ENCODE measurements around the gene EPB42. TPM values are rescaled to one million over a fixed set of nuclear protein-coding genes. Genes with fewer than 3 reads are reported as not detected.

Gene EPB42
- total RNA-seq, 1 experiment from 2014 or later: not detected

DNA sequence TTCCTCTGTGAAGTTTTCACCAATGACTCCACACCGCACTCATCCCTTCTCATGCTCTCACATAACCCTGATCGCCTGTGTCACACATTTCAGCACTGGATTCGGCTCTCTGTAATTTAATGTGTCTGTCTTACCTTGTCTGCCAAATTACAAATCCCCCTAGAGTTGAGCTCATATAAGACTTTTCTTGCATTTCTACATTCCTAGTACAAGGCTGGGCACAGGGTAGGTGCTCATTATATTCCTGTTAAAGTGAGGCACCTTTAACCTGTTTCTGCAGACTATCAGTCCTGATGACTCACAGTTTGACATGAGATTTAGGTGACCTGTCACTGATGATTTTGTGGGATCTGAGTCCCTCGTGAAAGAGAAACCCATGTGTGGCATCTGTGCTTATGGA lies 23.3 kb upstream of the EPB42 start:
- no peak overlapping the region for H4K5ac ChIP-seq (ENCODE audit: insufficient read length, low read depth, low read length)
- H3K9me3 ChIP-seq (ENCODE audit: control insufficient read depth, low read depth, low read length): no peaks in the 10 kb centered on the region
- H2AFZ ChIP-seq (ENCODE audit: low read length): no peak overlapping the region
- no peaks in the 10 kb centered on the region for H4K20me1 ChIP-seq (ENCODE audit: control insufficient read depth, insufficient read depth, insufficient read length)
- H3K23me2 ChIP-seq (ENCODE audit: insufficient read length, low read depth, low read length, poor library complexity, severe bottlenecking): no peaks in the 10 kb centered on the region
- TF ChIP-seq, protein P1, sequence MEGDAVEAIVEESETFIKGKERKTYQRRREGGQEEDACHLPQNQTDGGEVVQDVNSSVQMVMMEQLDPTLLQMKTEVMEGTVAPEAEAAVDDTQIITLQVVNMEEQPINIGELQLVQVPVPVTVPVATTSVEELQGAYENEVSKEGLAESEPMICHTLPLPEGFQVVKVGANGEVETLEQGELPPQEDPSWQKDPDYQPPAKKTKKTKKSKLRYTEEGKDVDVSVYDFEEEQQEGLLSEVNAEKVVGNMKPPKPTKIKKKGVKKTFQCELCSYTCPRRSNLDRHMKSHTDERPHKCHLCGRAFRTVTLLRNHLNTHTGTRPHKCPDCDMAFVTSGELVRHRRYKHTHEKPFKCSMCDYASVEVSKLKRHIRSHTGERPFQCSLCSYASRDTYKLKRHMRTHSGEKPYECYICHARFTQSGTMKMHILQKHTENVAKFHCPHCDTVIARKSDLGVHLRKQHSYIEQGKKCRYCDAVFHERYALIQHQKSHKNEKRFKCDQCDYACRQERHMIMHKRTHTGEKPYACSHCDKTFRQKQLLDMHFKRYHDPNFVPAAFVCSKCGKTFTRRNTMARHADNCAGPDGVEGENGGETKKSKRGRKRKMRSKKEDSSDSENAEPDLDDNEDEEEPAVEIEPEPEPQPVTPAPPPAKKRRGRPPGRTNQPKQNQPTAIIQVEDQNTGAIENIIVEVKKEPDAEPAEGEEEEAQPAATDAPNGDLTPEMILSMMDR (conservative IDR thresholded peaks at IDR 0.05): no peak
- no peak overlapping the region for H3K56ac ChIP-seq (ENCODE audit: insufficient read length, low read depth, low read length)
- no peak overlapping the region for H3K9ac ChIP-seq (ENCODE audit: extremely low read depth, insufficient read length, low read length)
- H2BK12ac ChIP-seq (ENCODE audit: insufficient read length, low read depth, low read length): no peak overlapping the region
- no peak overlapping the region for H2BK20ac ChIP-seq (ENCODE audit: low read depth, low read length, poor library complexity, severe bottlenecking)
- H2AK5ac ChIP-seq (ENCODE audit: insufficient read length, low read length): no peak overlapping the region
- Mint-ChIP-seq H3K4me1 (no peaks in the 10 kb centered on the region), H3K27me3 (ENCODE audit: low read depth) (peaks cover 6% of the 10 kb centered on the region), H3K9me3 (no peaks in the 10 kb centered on the region), H3K36me3 (ENCODE audit: insufficient read depth in 1 of 3, low read depth in 3 of 3) (no peaks in the 10 kb centered on the region), H3K4me3 (no peak overlapping the region), H3K27ac (no peak overlapping the region)
- H3K23ac ChIP-seq (ENCODE audit: insufficient read length, low read depth, low read length): no peak overlapping the region
- WGBS (ENCODE audit: extremely low coverage, insufficient read length, low lambda C conversion rate): no CpG with 5 or more reads among the region's 4 CpGs
- H3K79me2 ChIP-seq (ENCODE audit: insufficient read depth, low read length): no peaks in the 10 kb centered on the region
- no peaks in the 10 kb centered on the region for H3K79me1 ChIP-seq (ENCODE audit: insufficient read depth, low read depth, low read length, poor library complexity, severe bottlenecking)
- no peak overlapping the region for H3K18ac ChIP-seq (ENCODE audit: insufficient read length, low read depth, low read length)
- H3K4me2 ChIP-seq (ENCODE audit: insufficient read depth, insufficient read length, low read length): no peak overlapping the region
- H3K27ac ChIP-seq (ENCODE audit: insufficient read length, low read depth, low read length): no peak overlapping the region
- no peak overlapping the region for H2BK120ac ChIP-seq (ENCODE audit: low read depth, low read length, poor library complexity, severe bottlenecking)
- H3K4ac ChIP-seq (ENCODE audit: low read depth, low read length): no peak overlapping the region
- H3K4me1 ChIP-seq (ENCODE audit: insufficient read depth, low read length): no peaks in the 10 kb centered on the region
- H3T11ph ChIP-seq (ENCODE audit: low read length): no peak overlapping the region
- no peaks in the 10 kb centered on the region for H3K27me3 ChIP-seq (ENCODE audit: insufficient read depth, low read length)
- no peak overlapping the region for H2BK5ac ChIP-seq (ENCODE audit: insufficient read length, low read length)
- H3K14ac ChIP-seq (ENCODE audit: insufficient read depth, low read length): no peak overlapping the region
- DNase-seq: no peak
- no peak overlapping the region for H4K91ac ChIP-seq (ENCODE audit: insufficient read length, low read depth, low read length)
- H2BK15ac ChIP-seq (ENCODE audit: low read depth, low read length): no peak overlapping the region
- H4K8ac ChIP-seq (replicated peaks; ENCODE audit: insufficient read length, low read depth, low read length): no peak overlapping the region
